ENCODE measurements around the gene TBC1D22B. TPM values are rescaled to one million over a fixed set of nuclear protein-coding genes. Genes with fewer than 3 reads are reported as not detected.

The TBC1D22B gene
- total RNA-seq, 1 donor from 2014 or later: 3.7 TPM

- Histone ChIP-seq H3K4me1 (ENCODE audit: control insufficient read depth in 3 of 3, insufficient read depth in 3 of 3, low read length in 3 of 3) (peaks cover 10 to 35% (median 26%) of the 10 kb centered on the region in 3 donors), H3K4me3 (ENCODE audit: low read length in 3 of 3) (no peak overlapping the region), H3K36me3 (ENCODE audit: control insufficient read depth in 3 of 3, insufficient read depth in 3 of 3, low read length in 3 of 3) (no peaks in the 10 kb centered on the region), H3K27me3 (ENCODE audit: control insufficient read depth in 3 of 3, insufficient read depth in 3 of 3, low read length in 3 of 3) (no peaks in the 10 kb centered on the region), H3K27ac (ENCODE audit: low read depth, low read length) (peak overlapping the region; percentile 73), H3K9ac (ENCODE audit: low read depth in 1 of 3, low read length in 3 of 3) (no peak overlapping the region), H3K9me3 (ENCODE audit: control insufficient read depth in 3 of 3, low read length in 3 of 3) (no peaks in the 10 kb centered on the region)
Observed at GRCh38 chr6:37239526-37239925, 18.0 kb upstream of the TBC1D22B start.

- H3K27ac ChIP-seq (ENCODE audit: low read depth, low read length): peak overlapping the region; percentile 73
- no peak overlapping the region for H3K4me3 ChIP-seq (ENCODE audit: low read length in 3 of 3)
- no peaks in the 10 kb centered on the region for H3K9me3 ChIP-seq (ENCODE audit: control insufficient read depth in 3 of 3, low read length in 3 of 3)
- H3K27me3 ChIP-seq (ENCODE audit: control insufficient read depth in 3 of 3, insufficient read depth in 3 of 3, low read length in 3 of 3): no peaks in the 10 kb centered on the region
- no peak overlapping the region for H3K9ac ChIP-seq (ENCODE audit: low read depth in 1 of 3, low read length in 3 of 3)
- no peaks in the 10 kb centered on the region for H3K36me3 ChIP-seq (ENCODE audit: control insufficient read depth in 3 of 3, insufficient read depth in 3 of 3, low read length in 3 of 3)
- peaks cover 16 to 41% (median 30%) of the 10 kb centered on the region in 3 donors for H3K4me1 ChIP-seq (ENCODE audit: control insufficient read depth in 3 of 3, insufficient read depth in 3 of 3, low read length in 3 of 3)
Observed at GRCh38 chr6:37239950-37240713, 17.4 kb upstream of the TBC1D22B start.

- no peaks in the 10 kb centered on the region for H3K36me3 ChIP-seq (ENCODE audit: control insufficient read depth in 3 of 3, insufficient read depth in 3 of 3, low read length in 3 of 3)
- no peaks in the 10 kb centered on the region for H3K9me3 ChIP-seq (ENCODE audit: control insufficient read depth in 3 of 3, low read length in 3 of 3)
- H3K4me1 ChIP-seq (ENCODE audit: control insufficient read depth in 3 of 3, insufficient read depth in 3 of 3, low read length in 3 of 3): peaks cover 20 to 46% (median 34%) of the 10 kb centered on the region in 3 donors
- H3K27ac ChIP-seq (ENCODE audit: low read depth, low read length): no peak overlapping the region
- H3K27me3 ChIP-seq (ENCODE audit: control insufficient read depth in 3 of 3, insufficient read depth in 3 of 3, low read length in 3 of 3): no peaks in the 10 kb centered on the region
- H3K9ac ChIP-seq (ENCODE audit: low read depth in 1 of 3, low read length in 3 of 3): no peak overlapping the region
- H3K4me3 ChIP-seq (ENCODE audit: low read length in 3 of 3): no peak overlapping the region
Observed at GRCh38 chr6:37241131-37241530, 16.4 kb upstream of the TBC1D22B start.

- Histone ChIP-seq H3K9ac (ENCODE audit: low read depth in 1 of 3, low read length in 3 of 3) (no peak overlapping the region), H3K4me1 (ENCODE audit: control insufficient read depth in 3 of 3, insufficient read depth in 3 of 3, low read length in 3 of 3) (peaks cover 20 to 46% (median 34%) of the 10 kb centered on the region in 3 donors), H3K27me3 (ENCODE audit: control insufficient read depth in 3 of 3, insufficient read depth in 3 of 3, low read length in 3 of 3) (no peaks in the 10 kb centered on the region), H3K36me3 (ENCODE audit: control insufficient read depth in 3 of 3, insufficient read depth in 3 of 3, low read length in 3 of 3) (no peaks in the 10 kb centered on the region), H3K4me3 (ENCODE audit: low read length in 3 of 3) (no peak overlapping the region), H3K27ac (ENCODE audit: low read depth, low read length) (peak overlapping the region; percentile 81), H3K9me3 (ENCODE audit: control insufficient read depth in 3 of 3, low read length in 3 of 3) (no peaks in the 10 kb centered on the region)
Observed at GRCh38 chr6:37241775-37242428, 15.7 kb upstream of the TBC1D22B start.

GRCh38 chr6:37242429-37243052 lies 15.0 kb upstream of the TBC1D22B start:
- Histone ChIP-seq H3K4me3 (ENCODE audit: low read length in 3 of 3) (no peak overlapping the region), H3K27ac (ENCODE audit: low read depth, low read length) (peak overlapping the region; percentile 81), H3K36me3 (ENCODE audit: control insufficient read depth in 3 of 3, insufficient read depth in 3 of 3, low read length in 3 of 3) (no peaks in the 10 kb centered on the region), H3K27me3 (ENCODE audit: control insufficient read depth in 3 of 3, insufficient read depth in 3 of 3, low read length in 3 of 3) (no peaks in the 10 kb centered on the region), H3K9me3 (ENCODE audit: control insufficient read depth in 3 of 3, low read length in 3 of 3) (no peaks in the 10 kb centered on the region), H3K4me1 (ENCODE audit: control insufficient read depth in 3 of 3, insufficient read depth in 3 of 3, low read length in 3 of 3) (peaks cover 20 to 46% (median 34%) of the 10 kb centered on the region in 3 donors), H3K9ac (ENCODE audit: low read depth in 1 of 3, low read length in 3 of 3) (no peak overlapping the region)

GRCh38 chr6:37243131-37243815 lies 14.3 kb upstream of the TBC1D22B start:
- Histone ChIP-seq H3K9me3 (ENCODE audit: control insufficient read depth in 3 of 3, low read length in 3 of 3) (no peaks in the 10 kb centered on the region), H3K36me3 (ENCODE audit: control insufficient read depth in 3 of 3, insufficient read depth in 3 of 3, low read length in 3 of 3) (no peaks in the 10 kb centered on the region), H3K27me3 (ENCODE audit: control insufficient read depth in 3 of 3, insufficient read depth in 3 of 3, low read length in 3 of 3) (no peaks in the 10 kb centered on the region), H3K27ac (ENCODE audit: low read depth, low read length) (peak overlapping the region; percentile 81), H3K9ac (ENCODE audit: low read depth in 1 of 3, low read length in 3 of 3) (no peak overlapping the region), H3K4me1 (ENCODE audit: control insufficient read depth in 3 of 3, insufficient read depth in 3 of 3, low read length in 3 of 3) (peaks cover 20 to 46% (median 34%) of the 10 kb centered on the region in 3 donors), H3K4me3 (ENCODE audit: low read length in 3 of 3) (no peak overlapping the region)

- Histone ChIP-seq H3K4me1 (ENCODE audit: control insufficient read depth in 3 of 3, insufficient read depth in 3 of 3, low read length in 3 of 3) (peaks cover 20 to 46% (median 34%) of the 10 kb centered on the region in 3 donors), H3K9ac (ENCODE audit: low read depth in 1 of 3, low read length in 3 of 3) (peak overlapping the region in 1 of 3 donors; percentile 61), H3K4me3 (ENCODE audit: low read length in 3 of 3) (no peak overlapping the region), H3K27ac (ENCODE audit: low read depth, low read length) (peak overlapping the region; percentile 81), H3K27me3 (ENCODE audit: control insufficient read depth in 3 of 3, insufficient read depth in 3 of 3, low read length in 3 of 3) (no peaks in the 10 kb centered on the region), H3K9me3 (ENCODE audit: control insufficient read depth in 3 of 3, low read length in 3 of 3) (no peaks in the 10 kb centered on the region), H3K36me3 (ENCODE audit: control insufficient read depth in 3 of 3, insufficient read depth in 3 of 3, low read length in 3 of 3) (no peaks in the 10 kb centered on the region)
Observed at GRCh38 chr6:37243816-37244370, 13.7 kb upstream of the TBC1D22B start.

- peak overlapping the region; percentile 81 for H3K27ac ChIP-seq (ENCODE audit: low read depth, low read length)
- peaks cover 20 to 46% (median 34%) of the 10 kb centered on the region in 3 donors for H3K4me1 ChIP-seq (ENCODE audit: control insufficient read depth in 3 of 3, insufficient read depth in 3 of 3, low read length in 3 of 3)
- H3K9ac ChIP-seq (ENCODE audit: low read depth in 1 of 3, low read length in 3 of 3): peak overlapping the region in 2 of 3 donors; percentile 3 to 61
- peak overlapping the region in 2 of 3 donors; percentile 49 to 60 for H3K4me3 ChIP-seq (ENCODE audit: low read length in 3 of 3)
- no peaks in the 10 kb centered on the region for H3K27me3 ChIP-seq (ENCODE audit: control insufficient read depth in 3 of 3, insufficient read depth in 3 of 3, low read length in 3 of 3)
- no peaks in the 10 kb centered on the region for H3K9me3 ChIP-seq (ENCODE audit: control insufficient read depth in 3 of 3, low read length in 3 of 3)
- no peaks in the 10 kb centered on the region for H3K36me3 ChIP-seq (ENCODE audit: control insufficient read depth in 3 of 3, insufficient read depth in 3 of 3, low read length in 3 of 3)
Observed at GRCh38 chr6:37244430-37245310, 12.9 kb upstream of the TBC1D22B start.

All from skeletal muscle tissue (tissue), 4 donors.